Measurements from ENCODE around the gene BEST4. TPM values are rescaled to one million over a fixed set of nuclear protein-coding genes. Genes with fewer than 3 reads are reported as not detected.
"Not testable (repeated sequence)": the region's sequence is repeated elsewhere in the genome, so short reads cannot be mapped to it uniquely, and the experiment has no call there.

BEST4 gene
- total RNA-seq, 2 donors from 2014 or later, result 0.37 to 0.38 TPM

DNA sequence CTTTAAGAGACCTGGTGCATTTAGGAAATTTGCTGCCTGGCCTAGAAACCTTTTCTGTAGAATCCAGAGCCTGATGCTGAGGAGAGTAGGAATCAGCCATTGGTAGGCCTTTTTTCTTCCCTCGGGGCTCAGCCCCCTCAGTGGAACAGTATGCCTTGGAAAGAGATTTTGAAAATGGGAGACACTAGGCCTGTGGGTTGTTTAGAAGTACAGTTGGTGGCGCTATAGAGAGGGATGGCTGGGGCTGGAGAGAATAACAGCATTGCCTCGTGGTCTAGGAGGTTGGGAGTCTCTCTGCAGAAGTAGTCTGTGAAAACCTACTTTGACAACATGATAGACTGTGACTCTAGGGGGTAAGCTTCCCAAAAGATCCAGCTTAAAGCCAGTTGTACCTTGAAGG, 40.1 kb downstream of the BEST4 start:
- intact Hi-C loops (cut with DNase I), result no loop called here
- no peak for DNase-seq (ENCODE audit: low spot score)

DNA sequence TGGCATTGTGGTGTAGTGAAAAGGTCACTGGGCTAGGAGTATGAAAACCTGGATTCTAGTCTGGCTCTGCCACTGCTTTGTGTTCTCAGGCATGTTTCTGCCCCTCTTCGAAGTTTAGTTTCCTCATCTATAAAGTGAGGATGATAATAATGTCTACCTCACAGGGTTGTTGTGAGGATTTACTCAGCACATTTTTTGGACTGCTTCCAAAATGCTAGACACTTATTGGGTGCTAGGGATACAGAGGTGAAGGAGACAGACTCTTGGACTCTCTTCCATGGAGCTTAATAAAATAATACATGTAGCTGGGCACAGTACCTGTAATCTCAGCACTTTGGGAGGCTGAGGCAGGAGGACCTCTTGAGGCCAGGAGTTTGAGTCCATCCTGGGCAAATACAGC, 44.8 kb downstream of the BEST4 start:
- intact Hi-C loops (cut with DNase I), result no loop called here
- DNase-seq (ENCODE audit: low spot score), result no peak

DNA sequence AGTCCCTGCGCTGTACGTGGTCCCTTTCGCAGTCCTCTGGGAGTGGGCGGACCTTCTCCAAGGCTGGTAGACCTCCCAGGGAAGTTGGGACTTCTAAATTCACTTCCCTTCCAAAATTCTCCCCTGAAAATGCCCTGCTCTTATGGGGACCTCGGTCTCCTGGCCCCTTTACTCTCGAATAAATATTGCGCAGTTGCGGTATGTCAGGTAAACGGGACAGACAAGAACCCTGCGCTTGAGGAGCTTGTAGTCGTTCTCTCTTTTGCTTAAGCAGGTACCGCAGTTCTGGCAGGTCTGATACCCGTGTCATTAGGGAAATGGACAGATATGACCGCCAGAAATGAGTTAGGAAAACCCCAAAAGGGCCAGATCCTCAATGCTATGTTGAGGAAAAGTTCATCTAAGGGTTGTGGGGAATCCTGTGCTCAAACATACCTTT, 47.8 kb downstream of the BEST4 start:
- no peak for DNase-seq (ENCODE audit: low spot score)
- intact Hi-C loops (cut with DNase I), result no loop called here

DNA sequence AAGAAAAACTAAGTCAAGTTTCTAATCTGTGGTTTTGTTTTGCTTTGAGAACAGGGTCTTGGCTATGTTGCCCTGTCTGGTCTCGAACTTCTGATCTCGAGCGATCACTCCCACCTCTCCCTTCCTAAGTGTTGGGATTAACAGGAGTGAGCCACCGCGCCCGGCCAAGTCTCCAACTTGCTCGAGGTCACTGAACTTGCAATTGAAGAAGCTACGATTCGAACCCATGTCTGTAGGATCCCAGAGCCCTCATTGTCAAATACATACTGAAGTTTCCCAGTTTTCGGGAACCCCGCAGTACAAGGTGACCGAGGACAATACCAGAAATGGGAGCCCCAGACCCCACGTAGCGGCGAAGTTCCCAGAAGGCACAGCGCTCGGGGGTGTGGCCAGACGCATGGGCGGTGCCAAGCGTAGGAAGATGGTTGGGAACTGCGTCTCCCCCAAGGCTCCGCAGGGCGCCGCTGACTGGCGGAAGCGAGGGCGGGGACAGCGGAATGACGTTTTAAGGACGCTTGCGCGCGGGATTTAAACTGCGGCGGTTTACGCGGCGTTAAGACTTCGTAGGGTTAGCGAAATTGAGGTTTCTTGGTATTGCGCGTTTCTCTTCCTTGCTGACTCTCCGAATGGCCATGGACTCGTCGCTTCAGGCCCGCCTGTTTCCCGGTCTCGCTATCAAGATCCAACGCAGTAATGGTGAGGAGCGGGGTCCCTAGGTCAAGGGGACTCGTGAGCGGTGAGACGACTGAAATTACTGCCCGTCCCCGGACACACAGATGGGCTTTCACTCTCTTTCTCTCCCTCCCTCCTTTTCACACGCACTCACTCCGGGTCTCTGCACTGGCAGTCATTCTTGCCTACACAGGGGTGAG, 48.4 kb downstream of the BEST4 start, which contains the start of gene KIF2C:
Gene KIF2C, plus strand, starts transcription at position 531 of the 872 bp plus-strand sequence. Its CDS starts 96 bp downstream, at position 627.
- intact Hi-C loops (cut with DNase I), result no loop called here
- DNase-seq (ENCODE audit: low spot score), result peak; percentile 99

DNA sequence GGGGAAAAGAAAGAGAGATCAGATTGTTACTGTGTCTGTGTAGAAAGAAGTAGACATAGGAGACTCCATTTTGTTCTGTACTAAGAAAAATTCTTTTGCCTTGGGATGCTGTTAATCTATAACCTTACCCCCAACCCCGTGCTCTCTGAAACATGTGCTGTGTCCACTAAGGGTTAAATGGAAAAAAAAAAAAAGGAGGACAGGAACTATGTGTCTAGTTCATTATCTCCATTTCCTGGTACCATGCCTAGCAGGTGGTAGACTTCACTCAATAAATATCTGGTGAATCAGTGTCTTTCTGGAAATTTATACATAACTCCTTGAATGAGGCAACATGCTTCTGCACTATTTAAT, 49.0 kb downstream of the BEST4 start:
- DNase-seq (ENCODE audit: low spot score); intact Hi-C loops (cut with DNase I): not testable (repeated sequence)

DNA sequence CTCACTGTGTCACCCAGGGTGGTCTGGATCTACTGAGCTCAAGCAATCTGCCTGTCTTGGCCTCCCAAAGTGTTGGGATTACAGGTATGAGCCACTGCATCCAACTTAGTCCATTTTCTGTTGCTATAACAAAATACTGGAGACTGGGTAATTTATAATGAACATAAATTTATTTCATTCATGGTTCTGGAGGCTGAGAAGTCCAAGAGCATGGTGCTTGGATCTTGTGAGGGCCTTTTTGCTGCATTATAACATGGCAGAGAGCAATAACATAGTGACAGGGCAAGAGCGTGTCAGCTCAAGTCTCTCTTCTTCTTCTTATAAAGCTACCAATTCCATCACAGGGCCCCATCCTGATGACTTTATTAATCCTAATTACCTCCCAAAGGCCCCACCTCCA, 52.0 kb downstream of the BEST4 start:
- DNase-seq (ENCODE audit: low spot score), result peak; percentile 16
- intact Hi-C loops (cut with DNase I), result no loop called here

DNA sequence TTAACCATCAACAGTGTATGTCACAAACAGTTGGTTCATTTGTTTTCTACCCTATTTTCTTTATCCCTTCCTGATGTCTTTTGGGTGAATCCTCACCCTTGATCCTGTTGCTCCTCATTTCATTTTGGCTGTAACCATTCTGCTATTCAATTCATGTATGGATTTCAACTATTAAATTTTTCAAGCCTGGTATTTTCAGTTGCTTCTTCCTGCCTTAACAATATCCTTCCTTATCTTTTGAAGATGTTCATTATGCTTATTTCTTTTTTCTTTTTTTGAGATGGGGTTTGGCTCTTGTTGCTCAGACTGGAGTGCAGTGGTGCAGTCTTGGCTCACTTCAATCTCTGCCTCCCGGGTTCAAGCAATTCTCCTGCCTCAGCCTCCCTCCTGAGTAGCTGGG, 54.2 kb downstream of the BEST4 start:
- no peak for DNase-seq (ENCODE audit: low spot score)
- intact Hi-C loops (cut with DNase I), result no loop called here

Other genes with a start within 250 kb of the BEST4 start
- gene TMEM53, start 113.7 kb downstream of the BEST4 start, total RNA-seq, result 1 to 10 TPM; 3.8 to 5.3 TPM
- 1 to 10 TPM; 1.0 to 1.6 TPM for gene ARMH1, start 113.5 kb downstream of the BEST4 start, total RNA-seq
- gene RNU5D-1, start 57.0 kb downstream of the BEST4 start, total RNA-seq, result not detected
- gene KIF2C, start 48.3 kb downstream of the BEST4 start, total RNA-seq, result under 1 TPM; 0.43 to 0.93 TPM
- 1,000 to 10,000 TPM; 1,440 to 1,494 TPM for gene RPS8, start 12.6 kb downstream of the BEST4 start, total RNA-seq
- gene PLK3, start 12.2 kb upstream of the BEST4 start, total RNA-seq, result 10 to 100 TPM; 20.1 to 32.7 TPM
- not detected for gene DYNLT4, start 19.2 kb upstream of the BEST4 start, total RNA-seq
- gene BTBD19, start 20.4 kb upstream of the BEST4 start, total RNA-seq, result 10 to 100 TPM; 13.5 to 22.2 TPM
- 1 to 10 TPM; 1.6 to 2.1 TPM for gene PTCH2, start 55.1 kb upstream of the BEST4 start, total RNA-seq
- 10 to 100 TPM; 25.9 to 26.8 TPM for gene EIF2B3, start 198.4 kb upstream of the BEST4 start, total RNA-seq
- 10 to 100 TPM; 26.5 to 32.9 TPM for gene HECTD3, start 223.2 kb upstream of the BEST4 start, total RNA-seq
- gene UROD, start 224.1 kb upstream of the BEST4 start, total RNA-seq, result 10 to 100 TPM; 59.5 to 68.6 TPM